WI38 (cell line): ENCODE measurements around the gene GNG7.
"Not testable (repeated sequence)": the region's sequence is repeated elsewhere in the genome, so short reads cannot be mapped to it uniquely, and the experiment has no call there.

Experiments
- H3K4me3 ChIP-seq: 2 replicates; pipeline ENCODE4 v1.5.1; 2011; ENCODE audit warnings: low read depth, mild to moderate bottlenecking, control low read depth, low read length
- TF ChIP-seq, protein P1 (sequence below): IDR thresholded peaks from 2 replicates; pipeline ENCODE4 v1.5.1; 2012; ENCODE audit warnings: low read depth, mild to moderate bottlenecking, control low read depth, low read length

Gene GNG7

DNA sequence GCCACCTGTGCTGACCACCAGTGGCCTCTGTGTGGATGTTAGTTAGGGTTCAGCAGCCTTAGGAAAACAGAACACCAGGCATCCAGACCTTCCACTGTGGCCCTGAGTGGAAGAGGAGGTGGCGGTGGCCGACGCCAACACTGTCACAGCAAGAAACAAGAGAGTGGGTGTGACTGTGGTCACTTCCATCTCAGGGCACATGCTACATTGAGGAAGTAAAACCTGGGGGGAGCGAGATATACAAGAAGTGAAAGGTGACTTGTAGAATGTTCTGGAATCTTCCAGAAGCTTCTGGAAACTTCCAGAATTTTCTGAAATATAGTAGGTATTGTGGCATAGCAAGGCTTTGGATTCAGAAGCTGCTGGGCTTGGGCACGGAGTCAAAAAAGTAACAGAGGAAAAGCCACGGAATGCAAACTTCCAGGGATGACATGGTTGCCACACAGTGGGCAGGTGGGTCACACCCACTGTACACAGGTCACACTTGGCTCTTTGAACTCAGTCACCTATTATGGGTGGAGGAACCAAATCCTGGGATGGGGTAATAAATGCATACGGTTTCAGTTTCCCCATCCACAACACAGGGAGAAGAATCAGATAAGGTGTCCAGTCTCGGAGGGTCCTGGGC, 24.3 kb downstream of the GNG7 start:
- H3K4me3 ChIP-seq: no peak overlapping the region
- TF ChIP-seq, protein P1, sequence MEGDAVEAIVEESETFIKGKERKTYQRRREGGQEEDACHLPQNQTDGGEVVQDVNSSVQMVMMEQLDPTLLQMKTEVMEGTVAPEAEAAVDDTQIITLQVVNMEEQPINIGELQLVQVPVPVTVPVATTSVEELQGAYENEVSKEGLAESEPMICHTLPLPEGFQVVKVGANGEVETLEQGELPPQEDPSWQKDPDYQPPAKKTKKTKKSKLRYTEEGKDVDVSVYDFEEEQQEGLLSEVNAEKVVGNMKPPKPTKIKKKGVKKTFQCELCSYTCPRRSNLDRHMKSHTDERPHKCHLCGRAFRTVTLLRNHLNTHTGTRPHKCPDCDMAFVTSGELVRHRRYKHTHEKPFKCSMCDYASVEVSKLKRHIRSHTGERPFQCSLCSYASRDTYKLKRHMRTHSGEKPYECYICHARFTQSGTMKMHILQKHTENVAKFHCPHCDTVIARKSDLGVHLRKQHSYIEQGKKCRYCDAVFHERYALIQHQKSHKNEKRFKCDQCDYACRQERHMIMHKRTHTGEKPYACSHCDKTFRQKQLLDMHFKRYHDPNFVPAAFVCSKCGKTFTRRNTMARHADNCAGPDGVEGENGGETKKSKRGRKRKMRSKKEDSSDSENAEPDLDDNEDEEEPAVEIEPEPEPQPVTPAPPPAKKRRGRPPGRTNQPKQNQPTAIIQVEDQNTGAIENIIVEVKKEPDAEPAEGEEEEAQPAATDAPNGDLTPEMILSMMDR: no peak

DNA sequence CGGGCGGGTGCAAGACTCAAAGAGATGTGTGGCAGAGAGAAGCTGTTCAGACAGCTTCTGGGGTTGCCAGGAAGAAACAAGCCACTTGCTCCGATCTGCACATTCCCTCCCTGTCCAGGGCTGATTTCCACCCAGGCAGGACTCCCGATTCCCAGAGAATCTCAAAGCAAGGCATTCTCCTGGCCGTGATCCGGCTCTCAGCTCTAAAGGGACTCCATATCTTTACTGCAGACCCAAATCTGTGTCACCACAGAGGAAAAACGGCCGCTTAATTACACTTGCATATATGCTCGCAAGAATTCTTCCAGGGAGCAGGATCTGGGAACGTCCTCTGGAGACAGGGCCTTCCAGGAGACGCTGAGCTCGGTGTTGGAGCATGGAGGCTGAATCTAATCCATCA, 25.7 kb downstream of the GNG7 start:
- TF ChIP-seq, protein P1: no peak

GRCh38 chr19:2675892-2676291, 26.6 kb downstream of the GNG7 start:
- TF ChIP-seq, protein P1: no peak

More for the DNA sequence above, 25.7 kb downstream of the GNG7 start:
- no peak overlapping the region for H3K4me3 ChIP-seq

DNA sequence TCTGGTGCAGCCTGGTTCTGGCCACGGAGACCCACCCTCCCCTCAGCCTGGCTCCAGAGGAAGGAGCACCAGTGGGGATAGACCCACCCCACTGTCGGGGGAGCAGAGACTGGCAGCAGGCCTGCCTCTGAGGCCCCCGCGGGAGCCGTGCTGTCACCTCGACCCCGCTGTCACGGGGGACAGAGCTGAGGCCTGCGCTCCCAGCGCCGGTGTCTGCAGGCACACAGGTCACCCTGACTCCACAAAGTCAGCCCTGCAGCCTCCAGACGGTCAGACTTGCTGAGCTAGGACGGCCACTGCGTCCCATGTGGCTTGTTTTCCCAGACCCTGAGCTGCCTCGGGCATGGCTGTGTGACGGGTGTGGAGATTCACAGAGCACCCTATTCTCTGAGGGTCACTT, 32.3 kb downstream of the GNG7 start:
- no peak overlapping the region for H3K4me3 ChIP-seq
- TF ChIP-seq, protein P1: no peak

More at GRCh38 chr19:2675892-2676291, 26.6 kb downstream of the GNG7 start:
- H3K4me3 ChIP-seq: no peak overlapping the region

DNA sequence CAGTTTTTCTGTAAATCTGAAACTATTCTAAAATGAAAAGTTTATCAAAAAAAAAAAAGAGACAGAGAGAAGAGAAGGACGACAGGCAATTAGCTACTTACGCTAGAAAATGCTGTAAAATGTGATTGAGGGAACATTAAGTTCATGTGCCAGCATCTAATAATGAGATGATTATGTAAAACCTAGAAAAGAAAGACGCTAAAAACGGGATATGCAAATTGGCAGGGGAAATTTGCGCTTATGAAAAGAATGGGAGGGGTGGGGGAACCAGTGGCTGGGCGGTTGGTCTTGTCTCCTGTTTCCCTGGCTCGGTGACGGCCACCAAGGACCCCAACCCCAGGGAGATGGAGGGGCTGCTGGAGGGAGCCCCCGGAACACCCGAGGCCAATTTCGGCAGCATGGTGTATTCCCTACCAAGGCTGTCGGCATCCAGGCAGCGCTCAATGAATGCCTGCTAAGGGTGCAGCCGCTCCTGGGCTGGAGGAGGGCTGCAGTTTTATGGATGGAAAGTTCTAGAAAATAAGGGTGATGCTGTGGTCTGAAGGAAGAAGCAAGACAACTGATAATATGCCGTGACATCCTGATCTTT, 34.2 kb downstream of the GNG7 start:
- H3K4me3 ChIP-seq: no peak overlapping the region
- TF ChIP-seq, protein P1: no peak

DNA sequence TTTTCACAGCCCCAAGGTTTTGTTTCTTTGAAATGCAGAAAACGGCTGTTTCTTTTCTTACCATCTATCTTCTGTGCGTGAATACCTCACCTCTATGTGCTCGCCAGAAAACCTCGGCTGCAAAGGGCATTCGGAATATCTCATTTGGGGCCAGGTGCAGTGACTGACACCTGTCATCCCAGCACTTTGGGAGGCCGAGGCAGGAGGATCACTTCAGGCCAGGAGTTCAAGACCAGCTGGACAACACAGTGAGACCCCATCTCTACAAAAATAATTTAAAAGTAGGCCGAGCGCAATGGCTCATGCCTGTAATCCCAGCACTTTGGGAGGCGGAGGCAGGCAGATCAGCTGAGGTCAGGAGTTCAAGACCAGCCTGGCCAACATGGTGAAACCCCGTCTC, 35.1 kb downstream of the GNG7 start:
- not testable (repeated sequence) for H3K4me3 ChIP-seq

- TF ChIP-seq, protein P1: no peak
- H3K4me3 ChIP-seq: no peak overlapping the region
These were observed 36.0 kb downstream of the GNG7 start for GRCh38 chr19:2666344-2666994.
